GM18951 (cell line): ENCODE data around the gene TBC1D20.
"Not testable (repeated sequence)": the region's sequence is repeated elsewhere in the genome, so short reads cannot be mapped to it uniquely, and the experiment has no call there.

ENCODE experiments used
- POLR2A ChIP-seq: IDR thresholded peaks from 4 replicates; pipeline ENCODE4 v1.6.1; 2011; ENCODE audit warnings: mild to moderate bottlenecking; ENCODE audit not compliant: insufficient read length, insufficient read depth; ENCODE audit errors: extremely low read depth
- in situ Hi-C: fragments of 300-500 bp; cut with MboI; formaldehyde crosslinking; loops from one replicate; pipeline ENCODE4 v1.12.0; 2022; ENCODE audit warnings: low sequenced_read_pairs, mixed read lengths, inconsistent platforms; ENCODE audit not compliant: unreplicated experiment

Gene TBC1D20

GRCh38 chr20:403582-403957 is 58.8 kb downstream of the TBC1D20 start:
- in situ Hi-C loops, result no loop called here
- TF ChIP-seq POLR2A, result no peak

GRCh38 chr20:402898-403581 is 59.3 kb downstream of the TBC1D20 start:
- in situ Hi-C loops, result no loop called here
- no peak for TF ChIP-seq POLR2A

- no peak for TF ChIP-seq POLR2A
- in situ Hi-C loops, result no loop called here
Observed at GRCh38 chr20:402496-402885, 59.8 kb downstream of the TBC1D20 start.

- no peak for TF ChIP-seq POLR2A
- in situ Hi-C loops, result no loop called here
Observed at GRCh38 chr20:401682-402495, 60.4 kb downstream of the TBC1D20 start.

GRCh38 chr20:400454-401275 is 61.7 kb downstream of the TBC1D20 start:
- in situ Hi-C loops, result no loop called here
- no peak for TF ChIP-seq POLR2A

GRCh38 chr20:400128-400453 is 62.2 kb downstream of the TBC1D20 start:
- in situ Hi-C loops, result no loop called here
- TF ChIP-seq POLR2A, result no peak

- in situ Hi-C loops, result no loop called here
- TF ChIP-seq POLR2A, result no peak
Observed at GRCh38 chr20:399182-399707, 63.1 kb downstream of the TBC1D20 start.

- TF ChIP-seq POLR2A, result no peak
- in situ Hi-C loops, result no loop called here
Observed at GRCh38 chr20:397432-398237, 64.7 kb downstream of the TBC1D20 start.

- no peak for TF ChIP-seq POLR2A
- in situ Hi-C loops, result no loop called here
Observed at GRCh38 chr20:396619-397431, 65.5 kb downstream of the TBC1D20 start.

- in situ Hi-C loops, result no loop called here
Observed at GRCh38 chr20:396252-396618, 66.1 kb downstream of the TBC1D20 start.

GRCh38 chr20:393296-393695 is 69.0 kb downstream of the TBC1D20 start:
- in situ Hi-C loops, result not testable (repeated sequence)

More at GRCh38 chr20:396252-396618, 66.1 kb downstream of the TBC1D20 start:
- no peak for TF ChIP-seq POLR2A
